K562 (cell line): ENCODE data around the gene CCNY.

Experiments
- CTCF ChIP-seq, 3 experiments: IDR thresholded peaks in 2 of 3; conservative IDR thresholded peaks in 1 of 3; 2 replicates each; pipeline ENCODE4 v1.5.1; 2011 to 2012; ENCODE audit warnings: low read length in 3 of 3, mild to moderate bottlenecking in 3 of 3, control low read depth in 2 of 3, improper control_type of control experiment in 1 of 3, inconsistent platforms in 1 of 3, low read depth in 1 of 3, mixed read lengths in 1 of 3, moderate library complexity in 1 of 3; ENCODE audit not compliant: insufficient read depth in 2 of 3
- DNMT1 ChIP-seq: fragments of 450-650 bp; IDR thresholded peaks from 2 replicates; pipeline ENCODE4 v1.6.1; 2016; ENCODE audit warnings: antibody characterized with exemption, mild to moderate bottlenecking
- EZH2 ChIP-seq: IDR thresholded peaks from 2 replicates; pipeline ENCODE4 v1.6.1; 2012; ENCODE audit warnings: low read depth, mild to moderate bottlenecking, inconsistent platforms, low read length, borderline replicate concordance
- HDAC6 ChIP-seq: IDR thresholded peaks from 2 replicates; pipeline ENCODE4 v1.6.1; 2012; ENCODE audit warnings: low read depth, mild to moderate bottlenecking, control low read depth, inconsistent platforms, low read length, moderate library complexity
- MLX ChIP-seq, 2 experiments: fragments of 450-650 bp in 1 of 2; sonication (generic) in 1 of 2; formaldehyde crosslinking; conservative IDR thresholded peaks; 2 replicates each; pipeline versions ENCODE4 v1.4.0 to v1.8.1; 2020 to 2022; ENCODE audit warnings: mild to moderate bottlenecking in 1 of 2, missing genetic modification reagents in 1 of 2
- MTA2 ChIP-seq: fragments of 450-650 bp; IDR thresholded peaks from 2 replicates; pipeline ENCODE4 v1.6.1; 2016; ENCODE audit warnings: low read depth
- POLR2AphosphoS2 ChIP-seq: IDR thresholded peaks from 2 replicates; pipeline ENCODE4 v1.6.1; 2012; ENCODE audit warnings: low read length, improper control_type of control experiment
- RAD21 ChIP-seq, 2 experiments: fragments of 250-450 bp in 1 of 2; fragments of 450-650 bp in 1 of 2; sonication (Bioruptor Pico) in 1 of 2; formaldehyde crosslinking in 1 of 2; IDR thresholded peaks in 1 of 2; conservative IDR thresholded peaks in 1 of 2; 2 replicates each; pipeline versions ENCODE4 v1.4.0 to v1.8.0; 2020 to 2022; ENCODE audit warnings: mild to moderate bottlenecking in 2 of 2, moderate library complexity in 1 of 2
- RBBP5 ChIP-seq: fragments of 200-600 bp; sonication (generic); IDR thresholded peaks from 2 replicates; pipeline ENCODE4 v1.6.1; 2012; ENCODE audit warnings: borderline replicate concordance, mild to moderate bottlenecking, low read length, control low read depth, inconsistent platforms; ENCODE audit not compliant: insufficient read depth, poor library complexity, severe bottlenecking
- RERE ChIP-seq: sonication (generic); formaldehyde crosslinking; IDR thresholded peaks from 2 replicates; pipeline ENCODE4 v1.8.0; 2023; ENCODE audit warnings: missing genetic modification reagents, mild to moderate bottlenecking, borderline replicate concordance
- SMARCC2 ChIP-seq: fragments of 450-650 bp; IDR thresholded peaks from 2 replicates; pipeline ENCODE4 v1.6.1; 2017; ENCODE audit warnings: antibody characterized with exemption, moderate library complexity, mild to moderate bottlenecking, low read depth
- TBP ChIP-seq: optimal IDR thresholded peaks from 2 replicates; pipeline ENCODE3; 2011; ENCODE audit warnings: low read depth, low read length, improper control_type of control experiment
- ZSCAN29 ChIP-seq: fragments of 450-650 bp; IDR thresholded peaks from 2 replicates; pipeline ENCODE4 v1.6.1; 2017

- TF ChIP-seq MLX (CRISPR knock-in tag; conservative IDR thresholded peaks at IDR 0.05): no peak
- no peak for TF ChIP-seq RBBP5
- no peak for TF ChIP-seq CTCF (IDR thresholded peaks at IDR 0.05 in 2 of 3, conservative IDR thresholded peaks at IDR 0.05 in 1 of 3; ENCODE audit: insufficient read depth in 2 of 3, low read depth in 1 of 3, low read length in 3 of 3)
- no peak for TF ChIP-seq ZSCAN29
- no peak for TF ChIP-seq TBP
- no peak for TF ChIP-seq MTA2
- TF ChIP-seq EZH2: no peak
- no peak for TF ChIP-seq RERE (CRISPR knock-in tag)
- TF ChIP-seq POLR2AphosphoS2: no peak
- TF ChIP-seq RAD21 (CRISPR knock-in tag; conservative IDR thresholded peaks at IDR 0.05 in 1 of 2, IDR thresholded peaks at IDR 0.05 in 1 of 2): no peak
- TF ChIP-seq SMARCC2: no peak
- TF ChIP-seq HDAC6: no peak
- no peak for TF ChIP-seq DNMT1
These were observed 244.1 kb downstream of the CCNY start for GRCh38 chr10:35580423-35580770.
